ENCODE data around the gene OPN1MW3.
"Not testable (repeated sequence)": the region's sequence is repeated elsewhere in the genome, so short reads cannot be mapped to it uniquely, and the experiment has no call there.

The OPN1MW3 gene

GRCh38 chrX:154257282-154257681 is at the start of gene OPN1MW3:
OPN1MW3 (plus strand) TSS chrX:154257582; CDS start chrX:154257620, 38 bp downstream.
- H3K4me3 ChIP-seq (replicated peaks; ENCODE audit: low read depth, low read length); DNase-seq (ENCODE audit: low read depth): not testable (repeated sequence)

- DNase-seq (ENCODE audit: low read depth); H3K4me3 ChIP-seq (replicated peaks; ENCODE audit: low read depth, low read length): not testable (repeated sequence)
These were observed 47.5 kb upstream of the OPN1MW3 start for GRCh38 chrX:154209670-154210418.

GRCh38 chrX:154211057-154211456 is 46.3 kb upstream of the OPN1MW3 start:
- not testable (repeated sequence) for H3K4me3 ChIP-seq (replicated peaks; ENCODE audit: low read depth, low read length); DNase-seq (ENCODE audit: low read depth)

GRCh38 chrX:154211499-154211898 is 45.9 kb upstream of the OPN1MW3 start:
- DNase-seq (ENCODE audit: low read depth); H3K4me3 ChIP-seq (replicated peaks; ENCODE audit: low read depth, low read length): not testable (repeated sequence)

- not testable (repeated sequence) for H3K4me3 ChIP-seq (replicated peaks; ENCODE audit: low read depth, low read length); DNase-seq (ENCODE audit: low read depth)
These were observed 37.9 kb upstream of the OPN1MW3 start, which contains the start of gene OPN1MW2 for GRCh38 chrX:154219456-154219855. OPN1MW2 (plus strand) TSS chrX:154219756; CDS start chrX:154219816, 60 bp downstream.

- DNase-seq (ENCODE audit: low read depth); H3K4me3 ChIP-seq (replicated peaks; ENCODE audit: low read depth, low read length): not testable (repeated sequence)
These were observed 32.1 kb upstream of the OPN1MW3 start for GRCh38 chrX:154225292-154225691.

- H3K4me3 ChIP-seq (replicated peaks; ENCODE audit: low read depth, low read length); DNase-seq (ENCODE audit: low read depth): not testable (repeated sequence)
These were observed 30.7 kb upstream of the OPN1MW3 start for GRCh38 chrX:154226706-154227105.

GRCh38 chrX:154231443-154231842 is 25.9 kb upstream of the OPN1MW3 start:
- H3K4me3 ChIP-seq (replicated peaks; ENCODE audit: low read depth, low read length); DNase-seq (ENCODE audit: low read depth): not testable (repeated sequence)

- DNase-seq (ENCODE audit: low read depth); H3K4me3 ChIP-seq (replicated peaks; ENCODE audit: low read depth, low read length): not testable (repeated sequence)
These were observed 23.8 kb upstream of the OPN1MW3 start for GRCh38 chrX:154233620-154234019.

GRCh38 chrX:154238939-154239559 is 18.3 kb upstream of the OPN1MW3 start:
- not testable (repeated sequence) for DNase-seq (ENCODE audit: low read depth); H3K4me3 ChIP-seq (replicated peaks; ENCODE audit: low read depth, low read length)

GRCh38 chrX:154239982-154240503 is 17.3 kb upstream of the OPN1MW3 start:
- H3K4me3 ChIP-seq (replicated peaks; ENCODE audit: low read depth, low read length); DNase-seq (ENCODE audit: low read depth): not testable (repeated sequence)

GRCh38 chrX:154247377-154248045 is 9.9 kb upstream of the OPN1MW3 start:
- not testable (repeated sequence) for H3K4me3 ChIP-seq (replicated peaks; ENCODE audit: low read depth, low read length); DNase-seq (ENCODE audit: low read depth)

- DNase-seq (ENCODE audit: low read depth); H3K4me3 ChIP-seq (replicated peaks; ENCODE audit: low read depth, low read length): not testable (repeated sequence)
These were observed 9.3 kb upstream of the OPN1MW3 start for GRCh38 chrX:154248076-154248475.

- not testable (repeated sequence) for H3K4me3 ChIP-seq (replicated peaks; ENCODE audit: low read depth, low read length); DNase-seq (ENCODE audit: low read depth)
These were observed 1.3 kb downstream of the OPN1MW3 start for GRCh38 chrX:154258711-154259110.

- DNase-seq (ENCODE audit: low read depth); H3K4me3 ChIP-seq (replicated peaks; ENCODE audit: low read depth, low read length): not testable (repeated sequence)
These were observed 5.7 kb downstream of the OPN1MW3 start for GRCh38 chrX:154263072-154263471.

- DNase-seq (ENCODE audit: low read depth); H3K4me3 ChIP-seq (replicated peaks; ENCODE audit: low read depth, low read length): not testable (repeated sequence)
These were observed 11.9 kb downstream of the OPN1MW3 start for GRCh38 chrX:154269245-154269644.

- H3K4me3 ChIP-seq (replicated peaks; ENCODE audit: low read depth, low read length); DNase-seq (ENCODE audit: low read depth): not testable (repeated sequence)
These were observed 27.3 kb downstream of the OPN1MW3 start for GRCh38 chrX:154284489-154285338.

- H3K4me3 ChIP-seq (replicated peaks; ENCODE audit: low read depth, low read length); DNase-seq (ENCODE audit: low read depth): not testable (repeated sequence)
These were observed 29.0 kb downstream of the OPN1MW3 start for GRCh38 chrX:154286406-154286805.
